NCI-H1417 (cell line): ENCODE measurements around the gene NRXN3.

Experiments
- DNase-seq, 3 experiments: peaks; one replicate each; lab custom pipeline; 2025; lab: John Stamatoyannopoulos, UW

Gene NRXN3

DNA sequence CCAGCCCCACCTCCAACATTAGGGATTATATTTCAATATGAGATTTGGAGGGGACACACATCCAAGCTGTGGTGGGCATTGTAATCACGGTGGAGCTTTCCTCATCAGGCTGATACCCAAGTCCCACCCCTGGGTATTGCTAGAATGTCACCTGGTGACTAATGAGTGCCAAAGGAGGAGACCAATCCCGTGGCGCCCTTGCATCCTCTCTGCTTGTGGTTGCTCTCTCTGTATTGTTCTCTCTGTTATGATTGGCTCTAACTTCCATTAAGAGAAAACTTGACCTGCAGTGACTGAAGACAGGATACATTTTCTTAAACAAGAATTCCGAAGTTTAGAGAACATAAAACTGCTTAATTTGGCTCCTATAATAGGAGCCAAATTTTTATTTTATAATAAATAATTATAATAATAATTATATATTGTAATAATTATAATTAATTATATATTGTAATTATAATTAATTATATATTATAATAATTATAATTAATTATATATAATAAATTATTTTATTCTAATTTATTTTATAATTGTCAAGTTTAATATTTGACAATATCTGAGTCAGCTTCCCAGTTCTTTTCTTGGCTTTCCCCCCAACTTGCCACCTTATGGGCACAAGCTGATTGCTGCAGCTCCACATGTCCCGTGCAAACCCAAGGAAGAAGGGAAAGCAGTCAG is 1621.0 kb downstream of the NRXN3 start:
- no peak for DNase-seq

DNA sequence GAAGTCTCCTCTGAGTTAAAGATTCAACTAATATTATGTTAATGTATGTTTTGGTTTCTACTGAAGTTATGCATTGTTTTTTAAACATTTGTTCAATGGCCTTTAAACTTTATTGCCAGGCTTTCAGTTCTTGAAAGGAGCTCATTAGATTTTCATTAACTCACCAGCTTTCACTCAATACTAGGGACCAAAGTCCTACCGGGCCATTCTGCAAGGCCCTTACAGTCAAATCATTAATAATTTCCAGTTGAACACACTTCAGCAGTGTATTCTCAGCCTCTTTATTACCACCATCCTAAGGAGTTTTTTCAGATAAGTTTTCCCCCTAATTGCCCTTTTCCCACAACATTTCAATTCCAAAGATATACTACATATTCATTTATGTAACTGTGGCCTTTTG is 1631.9 kb downstream of the NRXN3 start:
- DNase-seq = no peak

DNA sequence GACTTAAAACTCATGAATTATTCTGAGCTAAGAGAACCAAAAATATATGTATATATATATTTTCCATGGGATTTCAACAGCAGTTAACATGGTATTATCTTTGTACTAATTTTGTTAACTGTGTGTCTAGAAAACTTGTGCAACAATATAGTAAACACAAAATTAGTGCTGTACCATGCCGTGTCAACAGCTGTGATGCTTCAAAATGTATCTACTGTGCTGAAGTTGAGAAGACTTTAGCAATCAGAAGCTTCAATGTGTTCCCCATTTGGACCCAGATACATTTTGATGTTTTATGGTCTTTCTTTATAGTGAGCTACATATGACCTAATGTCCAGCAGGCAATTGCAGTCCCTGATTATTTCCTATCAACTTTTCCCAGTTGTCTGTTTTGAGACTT is 1635.5 kb downstream of the NRXN3 start:
- no peak for DNase-seq

DNA sequence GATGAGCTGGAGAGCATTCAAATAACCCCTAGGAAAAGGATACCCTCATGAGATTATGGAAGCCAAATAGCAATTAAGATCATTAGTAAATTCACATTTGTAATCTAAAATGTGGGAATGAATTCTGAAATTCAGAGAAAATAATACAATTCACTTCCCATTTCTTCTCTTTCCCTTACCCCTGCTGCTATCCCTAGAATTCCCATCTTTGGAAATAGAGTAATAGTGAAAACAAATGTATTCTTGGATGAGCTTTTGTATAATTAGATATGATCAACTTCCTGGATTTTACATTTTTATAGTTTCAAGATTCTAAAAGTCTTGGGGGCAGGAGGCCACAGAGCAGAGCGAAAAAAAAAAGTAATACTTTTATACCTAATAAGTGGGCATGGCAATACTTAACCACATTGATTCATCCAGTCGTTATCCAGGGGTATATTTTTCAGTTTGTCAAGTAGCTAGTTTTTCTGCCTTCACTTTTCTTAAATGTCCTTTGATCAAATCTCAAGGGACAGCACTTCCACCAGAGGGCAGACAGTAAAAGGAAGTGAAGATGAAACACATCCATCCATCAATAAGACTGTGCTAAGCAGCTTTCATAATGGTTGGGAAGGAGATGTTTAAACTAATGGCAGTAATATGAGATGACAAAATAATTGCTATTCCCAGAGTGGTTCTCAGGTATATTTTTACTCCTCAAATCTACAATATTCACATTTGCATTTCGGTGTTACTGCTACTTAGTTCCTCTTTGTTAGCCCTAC is 1639.9 kb downstream of the NRXN3 start:
- peak; percentile 18 to 88 (median 74) for DNase-seq

DNA sequence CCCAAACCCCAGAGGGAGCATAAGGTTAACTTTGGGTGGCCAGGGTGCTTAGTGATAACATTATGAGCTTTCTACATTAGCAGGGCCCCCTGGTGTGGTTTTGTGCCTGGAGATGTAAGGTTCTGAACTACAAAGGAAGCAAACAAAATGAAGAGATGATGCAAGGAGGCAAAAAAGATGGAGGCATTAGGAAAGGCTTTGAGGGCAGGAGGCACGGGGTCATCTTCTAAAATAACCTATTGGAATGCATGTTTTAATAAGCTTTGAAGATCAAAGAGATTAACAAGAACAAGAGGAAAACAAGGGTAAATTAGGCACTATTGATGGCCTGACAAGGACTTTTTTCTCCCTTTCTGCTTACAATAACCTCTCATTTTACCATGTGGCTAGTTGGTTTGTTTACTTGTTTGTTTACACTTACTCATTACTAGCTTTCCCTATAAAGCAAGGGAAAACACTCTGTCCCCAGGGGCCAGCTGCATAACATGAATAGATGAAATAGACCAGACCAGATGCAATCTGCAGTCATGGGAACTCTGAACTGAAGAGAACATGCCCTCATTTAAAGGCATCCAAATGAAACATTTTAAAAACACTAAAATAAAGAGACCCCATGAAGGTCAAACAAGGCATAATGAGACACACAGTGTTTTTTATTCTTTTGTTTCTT is 1650.8 kb downstream of the NRXN3 start:
- DNase-seq = peak in 1 of 3 experiments; percentile 26

DNA sequence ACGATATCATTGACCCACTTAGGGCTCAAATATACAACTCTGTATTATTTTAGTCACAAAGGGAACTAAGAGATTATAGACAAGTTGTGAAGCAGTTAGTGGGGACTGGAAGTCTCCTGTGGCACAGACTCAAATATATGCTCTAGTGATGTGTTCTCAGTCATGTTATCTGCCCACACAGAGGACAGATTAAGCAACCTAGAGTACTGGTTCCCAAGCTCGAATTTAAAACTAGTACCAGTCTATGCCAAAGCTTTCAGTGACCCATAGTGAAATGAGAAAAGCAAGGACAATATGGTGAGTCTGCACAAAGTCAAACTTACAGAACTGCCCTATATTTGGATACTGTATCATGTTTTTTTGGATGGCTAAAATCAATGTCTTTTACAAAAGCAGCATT is 1651.9 kb downstream of the NRXN3 start:
- no peak for DNase-seq

DNA sequence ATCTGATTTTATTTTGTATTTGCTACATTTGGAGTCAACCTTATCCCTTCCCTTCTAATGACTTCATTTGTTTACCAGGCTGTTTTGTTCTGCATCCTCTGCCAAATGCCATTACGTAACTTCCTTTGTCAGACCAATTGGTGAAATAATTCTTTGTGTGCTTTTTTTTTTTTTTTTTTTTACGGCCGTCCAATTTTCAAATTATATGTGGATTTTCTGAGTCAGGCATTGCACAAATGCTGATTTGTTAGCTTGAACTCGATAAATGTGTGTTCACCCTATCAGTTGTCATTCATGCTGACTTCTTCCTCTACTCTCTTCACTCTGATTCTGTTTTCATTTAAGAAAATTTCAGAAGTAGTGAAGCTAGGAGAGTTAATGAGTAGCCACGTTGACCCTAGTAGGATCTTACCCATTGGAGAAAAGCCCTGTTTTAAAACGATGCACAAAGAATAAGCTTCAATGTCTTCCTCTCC is 1654.9 kb downstream of the NRXN3 start:
- DNase-seq = peak in 1 of 3 experiments; percentile 10

DNA sequence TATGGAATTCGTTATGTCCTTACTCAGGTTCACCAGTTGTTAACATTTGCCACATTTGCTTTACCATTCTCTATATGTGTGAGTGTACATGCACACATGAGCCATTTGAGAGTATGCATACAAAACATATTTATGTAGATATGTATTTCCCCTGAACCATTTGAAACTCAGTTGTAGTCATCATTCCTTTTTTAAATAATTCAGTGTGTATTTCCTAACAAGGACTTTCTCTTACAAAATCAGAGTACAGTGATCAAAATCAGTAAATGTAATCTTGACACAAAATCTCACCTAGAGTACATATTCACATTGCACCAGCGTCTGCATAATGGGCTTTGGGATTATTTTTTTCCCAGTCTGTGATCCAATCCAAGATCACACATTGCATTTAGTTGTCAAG is 1656.2 kb downstream of the NRXN3 start:
- no peak for DNase-seq

DNA sequence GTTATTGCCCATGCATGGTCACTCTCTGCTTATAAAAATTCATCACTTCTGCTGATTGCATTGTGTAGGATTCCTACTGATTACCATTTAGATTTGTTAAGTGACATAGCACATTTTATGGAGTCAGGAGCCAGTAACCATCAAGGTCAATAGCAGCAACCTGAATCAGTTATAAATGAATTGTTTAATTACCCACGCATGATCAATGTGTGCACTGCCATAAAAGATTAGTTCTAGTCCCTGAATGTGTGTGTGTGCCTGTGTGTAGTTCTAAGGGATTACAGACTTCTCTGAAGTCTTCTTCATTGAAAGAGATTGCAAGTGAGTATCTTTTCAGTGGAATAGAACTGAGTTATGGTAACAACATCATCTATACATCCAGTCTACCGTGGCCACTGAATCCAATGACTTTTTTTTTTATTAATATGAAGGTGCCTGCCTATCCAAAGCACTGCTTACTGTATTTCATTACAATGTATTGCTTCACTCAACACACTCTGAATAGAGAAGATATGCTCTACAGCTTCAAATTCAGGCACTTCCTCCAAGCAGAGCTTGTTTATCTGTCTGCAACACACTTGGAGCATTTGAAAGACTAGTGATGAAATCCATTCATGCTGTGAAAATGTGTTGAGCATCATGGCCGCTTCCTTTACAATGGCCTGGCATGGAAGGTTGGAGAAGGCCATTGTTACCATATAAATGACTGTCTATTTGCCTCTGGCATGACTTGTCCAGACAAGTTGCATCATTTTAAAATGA is 1659.4 kb downstream of the NRXN3 start:
- no peak for DNase-seq

DNA sequence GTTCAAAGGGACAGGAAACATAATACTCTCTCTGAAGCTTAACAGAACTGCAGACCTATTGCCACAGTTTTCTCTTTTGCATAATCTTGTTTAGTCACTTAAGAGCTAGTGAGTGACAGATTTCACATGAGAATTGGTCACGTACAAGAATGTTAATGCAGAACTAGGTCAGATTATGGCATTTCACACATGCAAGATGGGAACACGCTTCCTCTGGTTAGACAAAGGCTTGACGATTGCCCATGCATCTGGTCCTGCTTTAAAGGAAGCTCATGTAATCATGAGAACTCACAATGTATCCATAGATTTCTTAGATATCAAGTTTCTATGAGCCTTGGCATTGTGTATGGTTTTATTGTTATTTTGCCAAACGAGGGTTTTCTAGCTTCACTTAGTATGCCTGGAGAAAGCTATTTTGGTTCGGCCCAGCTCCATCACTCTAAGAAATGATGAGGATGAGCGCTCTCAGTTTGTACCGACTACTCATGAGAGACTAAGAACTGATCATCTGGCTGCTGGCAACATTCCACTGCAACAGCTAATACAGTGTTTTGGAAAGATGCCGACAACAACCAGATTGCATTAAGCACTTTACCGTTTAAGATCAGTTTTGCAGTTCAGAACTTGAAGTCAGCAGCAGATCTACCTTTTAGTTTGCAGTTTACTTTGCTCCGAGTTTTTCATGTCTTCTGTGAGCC is 1661.2 kb downstream of the NRXN3 start:
- DNase-seq = no peak

DNA sequence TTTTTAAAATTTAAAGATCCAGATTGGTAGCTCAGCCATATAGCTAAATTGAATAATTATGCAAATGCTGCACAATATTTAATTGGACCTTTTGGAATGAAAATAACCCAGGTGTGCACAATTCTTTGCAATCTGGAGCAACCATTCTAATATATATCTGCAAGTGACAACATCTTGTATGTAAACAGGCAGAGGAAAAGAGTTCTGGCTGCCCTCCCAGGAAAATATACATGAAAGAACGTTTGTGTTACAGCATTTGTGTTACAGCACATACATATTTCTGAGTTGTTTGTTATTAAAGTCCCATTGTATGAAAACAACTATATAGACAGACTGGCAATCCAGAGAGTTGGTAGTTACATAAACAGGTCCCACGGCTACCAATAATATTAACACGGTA is 1663.6 kb downstream of the NRXN3 start:
- DNase-seq = no peak

DNA sequence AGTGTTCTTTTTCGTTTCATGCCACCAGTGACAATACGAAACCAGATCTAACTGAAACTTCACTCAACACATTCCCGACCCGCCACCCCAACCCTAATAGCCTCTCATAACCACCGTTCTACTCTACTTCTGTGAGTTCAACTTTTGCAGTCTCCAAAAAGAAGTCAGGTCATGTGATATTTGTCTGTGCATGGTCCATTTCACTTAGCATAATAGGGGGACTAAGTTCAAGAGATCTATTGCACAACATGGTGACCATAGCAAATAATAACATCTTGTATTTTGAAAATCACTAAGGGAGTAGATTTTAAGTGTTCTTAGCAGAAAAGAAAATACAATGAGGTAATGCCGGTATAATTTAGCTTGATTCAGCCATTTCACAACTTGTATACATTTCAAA is 1664.7 kb downstream of the NRXN3 start:
- peak in 1 of 3 experiments; percentile 54 for DNase-seq

DNA sequence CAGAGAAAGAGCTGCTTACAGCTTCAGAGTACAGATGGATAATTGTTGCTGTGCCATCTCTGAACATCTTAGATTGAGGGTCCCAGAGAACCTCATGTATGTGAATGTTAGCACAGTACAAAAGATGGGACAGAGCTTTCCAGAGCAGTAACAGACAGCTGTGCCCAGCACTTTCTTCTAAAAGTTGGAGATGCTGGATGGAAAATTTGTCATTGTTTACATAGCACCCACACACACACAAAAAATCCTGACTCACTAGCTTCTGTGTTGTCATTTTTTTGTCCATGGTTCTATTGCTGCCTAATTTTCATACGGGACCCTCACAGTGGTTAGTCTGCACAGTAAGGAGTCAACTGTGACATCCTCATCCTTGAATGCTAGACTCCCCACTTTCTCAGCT is 1666.4 kb downstream of the NRXN3 start:
- no peak for DNase-seq

DNA sequence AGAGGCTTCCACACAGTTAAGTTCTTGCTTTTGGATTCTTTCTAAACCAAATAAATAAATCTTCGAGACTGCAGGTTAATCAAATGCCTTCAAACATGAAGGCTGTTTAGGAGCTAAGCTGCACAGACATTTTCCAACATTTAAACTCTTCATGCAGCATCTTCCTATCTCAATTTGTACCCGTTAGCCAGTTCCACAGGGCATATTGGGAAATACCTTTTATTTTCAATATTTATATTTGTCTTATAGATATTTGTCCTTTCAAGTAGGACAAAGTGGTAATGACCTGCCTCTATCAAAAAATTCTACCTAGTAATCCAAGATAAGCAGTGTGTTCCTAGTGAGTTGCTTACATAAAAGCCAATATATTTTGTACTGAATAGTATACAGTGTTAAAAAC is 1667.5 kb downstream of the NRXN3 start:
- DNase-seq = no peak

DNA sequence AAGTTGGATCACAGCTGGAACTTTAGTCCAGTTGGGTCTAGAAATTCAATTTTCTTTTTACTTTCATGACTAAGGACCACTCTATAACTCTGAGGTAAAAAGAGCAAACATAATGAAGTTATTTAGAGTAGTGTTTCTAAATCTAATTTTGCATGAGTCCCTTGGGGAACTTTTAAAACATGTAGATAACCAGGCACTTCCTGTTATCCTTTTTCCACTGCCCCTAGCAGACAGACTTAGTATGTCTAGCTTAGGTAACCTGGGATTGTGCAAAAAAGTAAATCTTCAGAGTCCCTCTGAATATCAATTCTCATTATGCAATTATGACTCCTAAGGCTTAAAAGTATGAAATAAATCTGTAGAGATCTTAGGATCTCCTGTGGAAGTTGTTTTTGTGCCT is 1669.9 kb downstream of the NRXN3 start:
- no peak for DNase-seq

DNA sequence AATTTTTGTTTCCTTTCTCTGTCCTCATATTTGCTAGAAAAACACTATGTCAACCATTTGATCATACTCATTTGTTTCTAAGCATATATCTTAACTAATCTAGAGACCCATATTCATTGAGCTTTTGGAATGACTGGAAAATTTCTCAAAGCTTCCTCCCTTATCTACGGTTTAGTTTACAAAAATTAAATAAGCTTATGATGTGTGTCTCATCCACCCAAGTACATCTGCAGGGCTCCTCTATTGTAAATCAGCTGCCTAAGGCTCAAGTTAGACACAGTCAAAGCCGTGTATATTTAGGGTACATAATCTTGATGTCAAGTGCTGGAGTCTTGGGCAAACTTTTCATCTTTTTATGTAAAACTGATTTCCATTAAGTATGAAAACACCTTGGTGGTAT is 1670.7 kb downstream of the NRXN3 start:
- DNase-seq = no peak

DNA sequence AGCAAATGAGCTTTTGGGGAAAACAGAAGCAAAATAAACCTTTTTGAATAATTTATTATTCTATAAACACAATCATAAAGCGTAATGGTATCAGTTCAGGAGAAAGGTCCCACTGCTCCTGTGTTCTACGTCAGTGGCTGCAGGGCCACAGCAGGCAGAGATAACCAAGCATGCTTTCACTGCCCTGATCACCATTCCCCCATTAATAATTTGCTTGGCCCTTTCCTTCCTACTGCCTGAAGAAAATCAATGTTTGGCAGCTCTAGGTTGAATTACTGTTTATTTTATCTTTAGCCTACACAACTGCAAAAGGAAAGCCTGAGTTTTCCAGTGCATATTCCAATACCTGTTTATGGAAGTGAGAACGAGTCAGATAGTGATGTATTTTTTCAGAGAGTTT is 1671.3 kb downstream of the NRXN3 start:
- DNase-seq = no peak

DNA sequence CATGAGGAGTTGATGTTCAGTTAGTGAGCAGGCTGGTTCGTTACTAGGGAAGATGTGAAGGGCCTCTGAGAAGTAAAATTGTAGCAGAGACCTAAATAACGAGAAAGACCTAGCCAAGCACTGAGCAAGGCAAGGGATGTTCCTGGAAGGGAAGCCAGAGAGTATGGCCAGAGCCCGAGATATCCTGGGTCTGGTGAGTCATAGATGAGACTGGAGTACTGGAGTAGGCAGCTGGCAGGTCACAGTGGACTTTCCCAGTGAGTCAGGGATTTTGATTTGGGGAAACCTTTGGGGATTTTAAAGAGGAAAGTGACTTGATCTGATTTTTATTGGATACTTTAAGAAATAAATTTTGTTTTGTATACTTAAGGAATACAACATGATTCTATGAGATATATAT is 1672.1 kb downstream of the NRXN3 start:
- DNase-seq = no peak

DNA sequence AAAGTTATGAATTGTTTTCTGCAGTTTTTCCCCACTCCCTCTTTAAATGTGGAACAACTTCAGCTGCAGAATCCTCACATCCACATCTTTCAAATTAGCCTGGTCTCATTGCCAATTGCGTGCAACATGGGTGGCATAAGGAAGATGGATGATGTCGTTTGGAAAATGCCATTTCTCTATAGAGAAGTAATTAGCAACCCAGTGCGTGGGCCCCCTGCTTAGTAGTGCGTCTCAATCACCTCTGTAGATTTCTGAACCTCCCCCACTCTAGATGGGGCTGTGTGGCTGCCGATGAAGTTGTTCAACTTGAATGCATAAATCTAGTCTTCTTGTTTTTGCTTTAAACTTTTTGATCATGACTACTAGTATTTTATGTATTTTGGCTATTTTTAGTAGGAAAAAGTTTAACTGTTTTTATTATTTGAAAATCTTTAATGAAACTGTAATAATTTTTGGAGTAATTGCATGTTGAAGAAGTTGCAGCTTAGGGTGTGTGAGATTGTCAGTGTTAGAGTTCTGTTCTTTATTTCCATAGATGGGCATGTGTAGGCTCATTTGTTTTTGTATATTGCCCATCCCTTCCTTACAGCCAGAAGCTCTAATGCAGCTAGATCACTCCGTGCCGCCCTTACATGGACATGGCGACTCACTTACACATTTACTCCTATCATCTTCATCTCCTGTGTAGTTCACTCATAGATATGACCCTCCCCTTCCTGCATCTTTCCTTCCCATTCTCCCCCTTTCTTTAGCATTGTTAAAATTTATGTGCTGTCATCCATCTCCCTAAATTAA is 1683.0 kb downstream of the NRXN3 start:
- peak in 1 of 3 experiments; percentile 36 for DNase-seq

DNA sequence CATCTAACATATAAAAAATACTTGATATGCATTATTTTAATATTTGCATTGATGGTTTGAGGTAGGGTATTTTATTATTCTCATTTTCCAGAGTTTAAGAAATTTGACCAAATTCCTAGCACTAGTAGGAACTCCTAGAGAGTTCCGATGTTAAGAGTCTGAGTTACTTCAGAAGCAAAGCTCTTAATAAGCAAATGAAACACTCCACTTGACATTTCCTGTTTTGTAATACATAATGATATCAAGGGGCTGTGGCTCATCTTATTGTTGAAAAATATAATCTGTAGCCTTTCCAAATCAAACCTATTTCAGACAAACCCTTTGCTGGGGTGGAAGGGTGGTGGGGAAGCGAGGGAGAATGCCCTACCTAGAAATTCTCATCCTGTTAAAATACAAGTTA is 1685.6 kb downstream of the NRXN3 start:
- no peak for DNase-seq

DNA sequence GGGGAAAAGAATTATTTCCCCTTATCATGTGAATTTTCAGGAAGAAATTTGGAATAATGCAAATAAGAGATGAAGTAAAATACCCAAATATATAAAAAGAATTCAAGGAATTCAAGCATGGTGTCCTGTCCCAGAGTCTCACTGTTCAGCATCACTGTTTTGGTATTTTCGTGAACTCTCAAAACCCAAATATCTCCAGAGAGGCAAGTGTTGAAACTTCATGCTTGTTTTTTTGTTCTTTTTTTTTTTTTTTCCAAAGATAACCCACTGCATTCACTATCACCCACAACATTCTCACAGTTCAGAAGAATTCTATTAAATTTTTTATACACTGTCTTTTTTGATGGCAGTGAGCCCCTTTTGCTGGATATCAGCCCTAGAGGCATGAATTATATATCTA is 1686.2 kb downstream of the NRXN3 start:
- no peak for DNase-seq
